T47D (cell line): Measurements from ENCODE around the gene PIAS4.
A peak's percentile ranks its signal among the peaks of the same experiment; 100 is the strongest.

ENCODE experiments used
- DNase-seq, 2 experiments: peaks; one replicate each; pipeline versions ENCODE4 v3.0.0 to v3.0.0-alpha.2; 2011 to 2012; ENCODE audit warnings: low read depth in 1 of 2, low spot score in 1 of 2
- JUND ChIP-seq: IDR thresholded peaks from 2 replicates; pipeline ENCODE4 v1.6.1; 2012; ENCODE audit warnings: low read depth
- in situ Hi-C: cut with HindIII; loops from 2 replicates; pipeline ENCODE4 v1.10.0; 2016; ENCODE audit warnings: low sequenced_read_pairs, low pct_unique_long_range_greater_than_20kb

The PIAS4 gene

DNA sequence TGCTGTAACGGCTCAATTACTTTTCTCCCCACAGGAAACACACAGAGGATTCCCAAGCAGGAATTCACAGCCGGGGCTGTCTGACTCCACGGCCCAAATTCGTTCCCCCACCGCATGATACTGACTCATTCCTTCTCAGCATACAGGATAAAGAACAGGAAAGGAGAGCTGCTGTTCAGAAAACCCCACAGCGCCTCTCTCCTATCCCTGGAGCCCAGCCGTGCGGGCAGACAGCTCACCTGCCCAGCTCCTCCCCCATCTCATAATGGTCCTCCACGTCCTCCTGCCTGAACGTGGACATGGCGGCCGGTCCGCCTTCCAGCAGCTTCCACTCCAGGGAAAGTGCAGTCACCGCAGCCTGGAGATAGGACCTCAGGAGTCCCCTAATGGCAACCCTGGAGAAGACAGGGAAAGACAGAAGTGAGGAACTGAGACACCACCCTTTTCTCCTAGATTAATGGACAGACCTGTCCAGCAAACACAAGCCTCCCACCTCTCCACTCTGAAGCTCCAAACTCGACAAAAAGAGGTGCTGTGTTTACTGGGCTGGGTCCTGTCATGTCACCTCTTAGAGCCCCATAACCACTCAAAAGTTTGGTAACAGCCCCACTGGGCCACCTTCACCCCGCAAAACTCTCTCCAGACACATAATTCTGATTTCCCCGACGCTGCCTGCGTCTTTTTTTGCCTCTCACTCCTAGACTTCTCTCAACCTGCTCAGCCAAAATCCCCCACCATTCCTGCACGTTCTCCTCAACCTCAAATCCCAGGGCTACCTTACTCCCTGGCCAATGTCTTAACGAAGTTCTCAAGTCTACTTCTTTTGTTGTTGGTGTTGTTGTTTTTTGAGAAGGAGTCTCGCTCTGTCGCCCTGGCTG lies 37.9 kb upstream of the PIAS4 start:
- in situ Hi-C loops = no loop called here
- no peak for TF ChIP-seq JUND
- DNase-seq = peak in 1 of 2 experiments; percentile 72

DNA sequence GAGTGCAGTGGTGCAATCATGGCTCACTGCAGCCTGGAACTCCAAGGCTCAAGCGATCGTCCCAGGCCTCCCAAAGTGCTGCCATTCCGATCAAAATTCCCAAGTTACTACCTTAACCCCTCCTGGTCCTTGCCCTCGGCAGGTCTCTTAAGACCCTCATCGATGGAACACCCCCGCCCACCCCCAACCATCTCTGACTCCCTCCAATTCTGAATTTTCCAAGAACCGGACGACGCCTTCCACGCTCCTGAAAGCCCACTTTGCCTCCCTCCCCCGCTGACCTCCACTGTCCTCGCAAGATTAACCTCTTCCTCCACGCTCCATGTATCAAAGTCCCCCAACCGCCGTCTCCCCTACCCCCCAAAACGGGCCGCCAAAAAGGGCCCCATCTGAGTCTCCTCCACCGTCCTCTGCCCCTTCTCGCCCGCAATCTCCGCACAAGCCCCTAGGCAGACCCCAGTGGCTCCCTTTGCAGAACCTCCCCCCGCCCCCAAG lies 37.2 kb upstream of the PIAS4 start:
- in situ Hi-C loops = no loop called here
- no peak for DNase-seq
- no peak for TF ChIP-seq JUND

DNA sequence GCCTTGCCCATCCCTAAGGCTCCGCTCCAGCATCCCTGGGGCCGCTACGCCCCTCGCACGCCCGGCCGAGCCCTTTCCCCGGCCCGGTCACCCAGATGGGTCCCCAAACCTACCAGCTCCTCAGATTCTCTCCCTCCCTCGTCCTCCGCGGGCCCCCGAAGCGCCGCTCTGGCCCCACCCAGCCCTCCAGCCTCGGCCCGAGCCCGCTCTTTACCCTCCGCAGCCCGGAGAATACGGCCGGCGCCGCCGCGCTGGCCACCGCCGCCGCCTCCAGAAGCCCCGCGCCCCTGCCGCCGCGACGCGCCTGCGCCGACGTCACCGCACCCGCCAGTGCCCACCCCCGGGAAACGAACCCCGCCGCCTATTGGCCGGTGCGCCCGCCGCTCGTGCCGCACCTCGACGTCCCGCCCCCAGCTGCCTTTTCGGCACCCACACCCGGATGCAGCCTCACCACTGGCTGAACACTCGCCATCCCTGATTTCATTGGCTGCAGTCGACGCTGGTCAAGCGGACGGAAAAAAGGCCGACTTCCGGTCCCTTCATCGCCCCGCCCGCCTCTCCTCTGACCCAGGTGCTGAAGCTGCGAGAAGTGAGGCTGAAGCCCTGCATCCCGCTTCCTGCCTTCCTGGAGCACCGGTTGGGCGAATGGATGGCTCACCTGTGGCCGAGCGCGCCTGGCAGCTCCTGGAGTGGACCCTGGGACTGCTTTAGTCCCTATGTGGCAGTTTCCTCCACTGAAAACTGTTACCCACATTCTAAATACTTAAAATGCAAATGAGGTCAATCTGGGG lies 36.5 kb upstream of the PIAS4 start, which contains the start of gene DAPK3:
Gene DAPK3, minus strand, starts transcription at position 292 of the 791 bp plus-strand sequence. CDS start 1,364 bp downstream, outside the sequence.
- in situ Hi-C loops = no loop called here
- TF ChIP-seq JUND = no peak
- peak; percentile 73 to 98 for DNase-seq

- no peak for TF ChIP-seq JUND
- no peak for DNase-seq
- in situ Hi-C loops = no loop called here
These were observed 32.4 kb upstream of the PIAS4 start for GRCh38 chr19:3975144-3975543.

GRCh38 chr19:3975637-3976087 lies 31.9 kb upstream of the PIAS4 start:
- in situ Hi-C loops = no loop called here
- TF ChIP-seq JUND = no peak
- no peak for DNase-seq

- no peak for TF ChIP-seq JUND
- in situ Hi-C loops = no loop called here
- no peak for DNase-seq
These were observed 30.9 kb upstream of the PIAS4 start for GRCh38 chr19:3976495-3977241.

DNA sequence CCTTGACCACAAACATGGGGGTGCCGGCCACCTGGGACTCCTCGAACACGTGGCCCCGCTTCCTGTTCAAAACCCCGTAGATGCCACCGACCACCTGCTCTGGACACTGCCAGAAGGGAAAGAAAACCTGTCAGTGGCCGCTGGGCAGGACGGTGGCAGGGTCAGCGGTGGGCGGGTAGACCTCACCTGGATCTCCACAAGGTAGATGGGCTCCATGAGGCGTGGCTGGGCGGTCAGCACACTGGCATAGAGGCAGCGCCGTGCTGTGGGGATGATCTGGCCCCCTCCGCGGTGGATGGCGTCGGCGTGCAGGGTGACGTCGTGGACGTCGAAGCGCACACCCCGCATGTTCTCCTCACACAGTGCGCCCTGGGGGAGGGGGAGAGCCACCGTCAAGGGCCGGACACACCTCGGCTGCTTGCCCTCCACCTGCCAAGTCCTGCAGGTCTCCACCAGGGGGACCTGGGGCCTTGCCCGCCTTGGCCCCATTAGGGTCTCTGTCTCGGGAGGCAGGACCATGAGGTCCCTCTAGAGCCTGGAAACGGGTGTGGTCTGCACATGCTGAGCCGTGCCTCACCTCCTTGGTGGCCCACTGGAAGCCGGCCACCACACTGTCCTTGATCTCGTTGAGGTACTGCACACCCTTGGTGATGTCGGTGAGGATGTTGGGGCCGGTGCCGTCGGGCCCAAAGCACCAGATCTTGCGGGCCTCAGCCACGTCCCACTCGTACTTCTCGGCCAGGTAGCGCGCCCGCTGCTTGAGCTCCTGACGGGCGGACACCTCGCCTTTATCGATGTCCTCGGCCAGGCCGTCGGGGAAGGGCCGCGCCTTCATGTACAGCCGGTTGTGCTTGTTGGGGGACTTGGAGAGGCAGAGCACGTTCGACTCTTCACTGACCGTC lies 30.0 kb upstream of the PIAS4 start:
- no peak for DNase-seq
- no peak for TF ChIP-seq JUND
- in situ Hi-C loops = no loop called here

GRCh38 chr19:3978145-3978544 lies 29.4 kb upstream of the PIAS4 start:
- no peak for DNase-seq
- TF ChIP-seq JUND = no peak
- in situ Hi-C loops = no loop called here

- no peak for DNase-seq
- in situ Hi-C loops = no loop called here
- TF ChIP-seq JUND = no peak
These were observed 28.3 kb upstream of the PIAS4 start for GRCh38 chr19:3979289-3979673.

DNA sequence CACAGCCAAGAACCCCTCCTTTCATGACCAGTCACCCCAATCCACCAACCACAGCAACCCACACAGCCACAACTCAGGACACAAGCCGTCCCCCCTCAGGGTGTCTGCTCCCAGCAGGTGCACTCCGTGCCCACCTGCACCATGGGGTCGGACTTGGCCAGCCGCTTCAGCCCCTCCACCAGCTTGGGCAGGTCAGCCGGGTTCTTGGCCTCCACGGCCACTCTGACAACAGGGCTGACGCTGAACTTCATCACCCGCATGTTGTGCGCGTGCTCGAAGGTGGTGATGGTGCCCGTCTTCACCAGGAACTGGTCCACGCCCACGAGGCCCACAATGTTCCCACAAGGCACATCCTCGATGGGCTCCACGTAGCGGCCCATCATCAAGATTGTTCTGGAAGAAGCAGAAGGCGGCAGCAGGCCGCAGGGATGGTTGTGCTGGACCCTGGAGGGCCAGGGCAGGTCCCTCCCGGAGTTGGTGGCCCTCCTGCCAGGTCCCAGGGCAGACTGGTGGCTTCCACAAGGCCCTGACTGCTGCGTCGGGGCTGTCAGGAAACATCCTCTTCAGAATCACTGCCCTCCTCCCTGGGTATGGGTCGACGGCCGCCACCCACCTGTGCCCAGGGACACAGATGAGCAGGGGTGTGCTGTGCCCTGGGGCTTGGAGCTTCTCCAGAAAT lies 27.7 kb upstream of the PIAS4 start:
- TF ChIP-seq JUND = no peak
- in situ Hi-C loops = no loop called here
- DNase-seq = no peak
